Neural cell (in vitro differentiated cells): ENCODE results near the gene B3GNT5. TPM values are rescaled to one million over a fixed set of nuclear protein-coding genes. Genes with fewer than 3 reads are reported as not detected.

Source experiments
- H2AFZ ChIP-seq: fragments of 200-600, 300-800 bp; sonication (generic), shearing (Covaris generic); 2 replicates; pipeline ENCODE4 v1.6.0; 2014; ENCODE audit warnings: low read depth, mild to moderate bottlenecking, antibody characterized with exemption, low read length, moderate library complexity
- H3F3A ChIP-seq: fragments of 200-600 bp; shearing (Covaris generic); 2 replicates; pipeline ENCODE4 v1.6.1; 2016; ENCODE audit warnings: mild to moderate bottlenecking, moderate library complexity, mixed read lengths, antibody characterized with exemption, low read length; ENCODE audit not compliant: insufficient read depth, poor library complexity, severe bottlenecking
- H3K27ac ChIP-seq: fragments of 200-600, 300-800 bp; sonication (generic), shearing (Covaris generic); 2 replicates; pipeline ENCODE4 v1.5.1; 2014; ENCODE audit warnings: mild to moderate bottlenecking, low read length, moderate library complexity
- H3K27me3 ChIP-seq: fragments of 300-800, 200-600 bp; sonication (generic), shearing (Covaris generic); 2 replicates; pipeline ENCODE4 v1.6.0; 2014; ENCODE audit warnings: mild to moderate bottlenecking, low read depth, low read length, moderate library complexity; ENCODE audit not compliant: insufficient read depth
- H3K36me3 ChIP-seq: fragments of 300-800, 200-600 bp; sonication (generic), shearing (Covaris generic); 2 replicates; pipeline ENCODE4 v1.5.1; 2014; ENCODE audit warnings: mild to moderate bottlenecking, antibody characterized with exemption, low read length, moderate library complexity; ENCODE audit not compliant: insufficient read depth
- H3K4me2 ChIP-seq: fragments of 300-800, 200-600 bp; sonication (generic), shearing (Covaris generic); 2 replicates; pipeline ENCODE4 v1.6.0; 2014; ENCODE audit warnings: mild to moderate bottlenecking, low read length
- H3K4me3 ChIP-seq: fragments of 300-800, 200-600 bp; sonication (generic), shearing (Covaris generic); 2 replicates; pipeline ENCODE4 v1.5.1; 2014; ENCODE audit warnings: mild to moderate bottlenecking, low read length, moderate library complexity
- H3K79me2 ChIP-seq: fragments of 200-600 bp; shearing (Covaris generic); replicated peaks from 2 replicates; pipeline ENCODE4 v1.6.0; 2014; ENCODE audit warnings: mild to moderate bottlenecking, low read length, moderate library complexity; ENCODE audit not compliant: insufficient read depth
- H3K9ac ChIP-seq: fragments of 300-800, 200-600 bp; sonication (generic), shearing (Covaris generic); 2 replicates; pipeline ENCODE4 v1.6.1; 2016; ENCODE audit warnings: mild to moderate bottlenecking, low read length, mixed read lengths
- H3K9me2 ChIP-seq: fragments of 200-600 bp; shearing (Covaris generic); 2 replicates; pipeline ENCODE4 v1.6.1; 2016; ENCODE audit warnings: mild to moderate bottlenecking, low read length, mixed read lengths; ENCODE audit not compliant: insufficient read depth
- H3K9me3 ChIP-seq: fragments of 200-600, 300-800 bp; sonication (generic), shearing (Covaris generic); 2 replicates; pipeline ENCODE4 v1.6.1; 2016; ENCODE audit warnings: mild to moderate bottlenecking, mixed run types, low read length, moderate library complexity, mixed read lengths
- H4K20me1 ChIP-seq: fragments of 200-600 bp; shearing (Covaris generic); 2 replicates; pipeline ENCODE4 v1.6.1; 2016; ENCODE audit warnings: mild to moderate bottlenecking, mixed run types; ENCODE audit not compliant: insufficient read depth
- CTCF ChIP-seq: fragments of 450-650 bp; IDR thresholded peaks from 2 replicates; pipeline ENCODE4 v1.5.1; 2014; ENCODE audit warnings: antibody characterized with exemption, mild to moderate bottlenecking, moderate library complexity; ENCODE audit not compliant: poor library complexity, severe bottlenecking
- EP300 ChIP-seq: fragments of 450-650 bp; conservative IDR thresholded peaks from 2 replicates; pipeline ENCODE4 v1.6.1; 2014; ENCODE audit warnings: antibody characterized with exemption, mild to moderate bottlenecking, moderate library complexity; ENCODE audit not compliant: poor library complexity, severe bottlenecking
- EZH2 ChIP-seq: fragments of 200-600, 300-800 bp; shearing (Covaris generic), sonication (generic); IDR thresholded peaks from 2 replicates; pipeline ENCODE4 v1.6.1; 2014; ENCODE audit warnings: antibody characterized with exemption, low read length, borderline replicate concordance, mild to moderate bottlenecking; ENCODE audit not compliant: insufficient read depth, poor library complexity, severe bottlenecking
- MXI1 ChIP-seq: fragments of 450-650 bp; conservative IDR thresholded peaks from 2 replicates; pipeline ENCODE4 v1.6.1; 2014; ENCODE audit warnings: antibody characterized with exemption, mild to moderate bottlenecking; ENCODE audit not compliant: poor library complexity, severe bottlenecking
- POLR2AphosphoS5 ChIP-seq: IDR thresholded peaks from 2 replicates; pipeline ENCODE4 v1.6.1; 2012
- RAD21 ChIP-seq: fragments of 450-650 bp; conservative IDR thresholded peaks from 2 replicates; pipeline ENCODE4 v1.6.1; 2014; ENCODE audit warnings: antibody characterized with exemption, mild to moderate bottlenecking, moderate library complexity
- REST ChIP-seq: IDR thresholded peaks from 2 replicates; pipeline ENCODE4 v1.6.1; 2012; ENCODE audit warnings: borderline replicate concordance
- SMC3 ChIP-seq: fragments of 450-650 bp; conservative IDR thresholded peaks from 2 replicates; pipeline ENCODE4 v1.6.1; 2014; ENCODE audit warnings: antibody characterized with exemption, mild to moderate bottlenecking, moderate library complexity; ENCODE audit not compliant: poor library complexity
- TAF1 ChIP-seq: IDR thresholded peaks from 2 replicates; pipeline ENCODE4 v1.6.1; 2012; ENCODE audit warnings: low read depth
- polyA plus RNA-seq: library from polyadenylated mRNA; depleted of rRNA; stranded (reverse); fragments of >200 nt; gene quantifications from 2 replicates; pipeline ENCODE4 v1.2.3, GENCODE V29; 2014

The B3GNT5 gene
- polyA plus RNA-seq, 1 donor from 2014 or later = 6.1 TPM

- Histone ChIP-seq H3F3A (no peaks in the 10 kb centered on the region), H3K27ac (no peak overlapping the region), H3K4me3 (no peak overlapping the region), H3K4me2 (no peak overlapping the region), H3K27me3 (peaks cover 13% of the 10 kb centered on the region), H3K79me2 (no peaks in the 10 kb centered on the region), H3K9ac (no peak overlapping the region), H3K9me2 (no peaks in the 10 kb centered on the region), H4K20me1 (no peaks in the 10 kb centered on the region), H3K9me3 (peaks cover 3% of the 10 kb centered on the region), H3K36me3 (no peaks in the 10 kb centered on the region), H2AFZ (no peak overlapping the region)
- TF ChIP-seq EP300 = no peak
Observed at GRCh38 chr3:183247011-183247589, 6.0 kb upstream of the B3GNT5 start.

- Histone ChIP-seq H3K27me3 (peaks cover 29% of the 10 kb centered on the region), H3K79me2 (no peaks in the 10 kb centered on the region), H3K36me3 (no peaks in the 10 kb centered on the region), H3K4me2 (no peak overlapping the region), H4K20me1 (no peaks in the 10 kb centered on the region), H3K27ac (no peak overlapping the region), H3K9me2 (no peaks in the 10 kb centered on the region), H3K4me3 (no peak overlapping the region), H2AFZ (no peak overlapping the region), H3K9me3 (no peaks in the 10 kb centered on the region), H3K9ac (no peak overlapping the region), H3F3A (no peaks in the 10 kb centered on the region)
- TF ChIP-seq TAF1 (no peak), REST (no peak), POLR2AphosphoS5 (no peak), RAD21 (no peak), EP300 (no peak), EZH2 (no peak), MXI1 (no peak), CTCF (no peak), SMC3 (no peak)
Observed at GRCh38 chr3:183249006-183249718, 3.9 kb upstream of the B3GNT5 start.
